Measurements from ENCODE around the gene GPR27. TPM values are rescaled to one million over a fixed set of nuclear protein-coding genes. Genes with fewer than 3 reads are reported as not detected.

Gene GPR27
- total RNA-seq, 2 donors from 2014 or later = 4.5 TPM; not detected in 1

GRCh38 chr3:71805691-71806090 is 52.0 kb downstream of the GPR27 start:
- no peaks in the 10 kb centered on the region for H3K4me1 Mint-ChIP-seq (ENCODE audit: low read depth in 2 of 2)
- H3K36me3 Mint-ChIP-seq = no peaks in the 10 kb centered on the region
- H3K4me3 Mint-ChIP-seq = no peak overlapping the region
- no peaks in the 10 kb centered on the region for H3K9me3 Mint-ChIP-seq
- H3K27ac Mint-ChIP-seq = no peak overlapping the region
- DNase-seq (ENCODE audit: low spot score) = no peak
- ATAC-seq = no peak
- peaks cover 10 to 11% of the 10 kb centered on the region in 2 donors for H3K27me3 Mint-ChIP-seq

Other genes with a start within 250 kb of the GPR27 start
- gene FOXP1, start 170.1 kb upstream of the GPR27 start, total RNA-seq = 10 to 100 TPM; 59.7 to 65.4 TPM
- gene EIF4E3, start 28.5 kb upstream of the GPR27 start, total RNA-seq = 10 to 100 TPM; 20.4 to 24.0 TPM
- gene PROK2, start 31.3 kb downstream of the GPR27 start, total RNA-seq = 1 to 10 TPM in 1 of 2 donors, not detected in 1; 7.2 TPM